GM19025 (cell line): ENCODE measurements around the gene PEF1.
"Not testable (repeated sequence)": the region's sequence is repeated elsewhere in the genome, so short reads cannot be mapped to it uniquely, and the experiment has no call there.

Experiments used
- ATAC-seq: cut with Tn5 transposase; IDR thresholded peaks from one replicate; pipeline ENCODE4 v1.9.1; 2021; ENCODE audit warnings: mild to moderate bottlenecking, low read depth, moderate library complexity; ENCODE audit not compliant: unreplicated experiment

Gene PEF1

GRCh38 chr1:31587720-31588423, 56.8 kb downstream of the PEF1 start:
- no peak for ATAC-seq

- not testable (repeated sequence) for ATAC-seq
These were observed 57.4 kb downstream of the PEF1 start for GRCh38 chr1:31587328-31587699.

GRCh38 chr1:31586376-31587327, 58.0 kb downstream of the PEF1 start:
- ATAC-seq = no peak

- no peak for ATAC-seq
These were observed 58.8 kb downstream of the PEF1 start for GRCh38 chr1:31585736-31586365.

- ATAC-seq = no peak
These were observed 59.6 kb downstream of the PEF1 start for GRCh38 chr1:31584869-31585735.

- ATAC-seq = no peak
These were observed 60.4 kb downstream of the PEF1 start for GRCh38 chr1:31583995-31584868.

- no peak for ATAC-seq
These were observed 61.3 kb downstream of the PEF1 start for GRCh38 chr1:31583082-31583994.

GRCh38 chr1:31581821-31582810, 62.6 kb downstream of the PEF1 start:
- ATAC-seq = no peak

- ATAC-seq = no peak
These were observed 63.6 kb downstream of the PEF1 start for GRCh38 chr1:31580891-31581603.

GRCh38 chr1:31580513-31580870, 64.2 kb downstream of the PEF1 start:
- ATAC-seq = no peak
